HFF-Myc (cell line): Measurements from ENCODE around the gene SKAP2.

Source experiments
- DNase-seq: peaks from one replicate; pipeline ENCODE4 v3.0.0-alpha.2; 2011; ENCODE audit warnings: low read depth; ENCODE audit errors: extremely low read depth
- H3K4me3 ChIP-seq: replicated peaks from 2 replicates; pipeline ENCODE4 v1.5.1; 2011; ENCODE audit warnings: low read depth, mild to moderate bottlenecking, control low read depth, low read length
- CTCF ChIP-seq: IDR thresholded peaks from 2 replicates; pipeline ENCODE4 v1.5.1; 2012; ENCODE audit warnings: mild to moderate bottlenecking, low read depth, low read length, control low read depth; ENCODE audit errors: missing control alignments

SKAP2 gene

GRCh38 chr7:26664735-26665416 is 199.5 kb downstream of the SKAP2 start:
- no peak for DNase-seq
- no peak for TF ChIP-seq CTCF
- H3K4me3 ChIP-seq: no peak overlapping the region

GRCh38 chr7:26664274-26664673 is 200.1 kb downstream of the SKAP2 start:
- no peak overlapping the region for H3K4me3 ChIP-seq
- DNase-seq: no peak
- no peak for TF ChIP-seq CTCF

- no peak for TF ChIP-seq CTCF
- DNase-seq: no peak
- no peak overlapping the region for H3K4me3 ChIP-seq
Measured at GRCh38 chr7:26663874-26664273, 200.5 kb downstream of the SKAP2 start.

- no peak overlapping the region for H3K4me3 ChIP-seq
- no peak for DNase-seq
- TF ChIP-seq CTCF: no peak
Measured at GRCh38 chr7:26662646-26663045, 201.7 kb downstream of the SKAP2 start.

GRCh38 chr7:26659121-26659520 is 205.3 kb downstream of the SKAP2 start:
- DNase-seq: no peak
- TF ChIP-seq CTCF: no peak
- H3K4me3 ChIP-seq: no peak overlapping the region

- no peak for DNase-seq
- TF ChIP-seq CTCF: no peak
- H3K4me3 ChIP-seq: no peak overlapping the region
Measured at GRCh38 chr7:26658389-26659084, 205.9 kb downstream of the SKAP2 start.
